Gastroesophageal sphincter (tissue), 4 donors: ENCODE results near the gene RAET1E. TPM values are rescaled to one million over a fixed set of nuclear protein-coding genes. Genes with fewer than 3 reads are reported as not detected.
A peak's percentile ranks its signal among the peaks of the same experiment; 100 is the strongest.

Experiments
- ATAC-seq: fragments of 150-250 bp; one replicate; pipeline ENCODE4 v1.9.1; 2016; ENCODE audit warnings: mild to moderate bottlenecking, moderate library complexity
- H3K27ac ChIP-seq, 4 donors: fragments of 200-600 bp; sonication (generic) in 3 of 4; 1 replicate in 3 of 4; 2 replicates in 1 of 4; pipeline ENCODE4 v1.5.1; 2016 to 2019
- H3K27me3 ChIP-seq: fragments of 200-600 bp; sonication (generic); one replicate; pipeline ENCODE4 v1.5.1; 2019
- H3K36me3 ChIP-seq, 2 donors: fragments of 200-600 bp; sonication (generic); one replicate each; pipeline ENCODE4 v1.5.1; 2019; ENCODE audit warnings: control low read depth in 1 of 2
- H3K4me1 ChIP-seq, 3 donors: fragments of 200-600 bp; sonication (generic); 1 replicate in 2 of 3; 2 replicates in 1 of 3; pipeline ENCODE4 v1.5.1; 2016 to 2019; ENCODE audit warnings: control low read depth in 2 of 3
- H3K4me3 ChIP-seq, 2 donors: fragments of 200-600 bp; sonication (generic); one replicate each; pipeline ENCODE4 v1.5.1; 2019; ENCODE audit warnings: mild to moderate bottlenecking in 1 of 2, moderate library complexity in 1 of 2
- H3K9me3 ChIP-seq, 3 donors: fragments of 200-600 bp; sonication (generic); one replicate each; pipeline ENCODE4 v1.5.1; 2017 to 2019; ENCODE audit warnings: control low read depth in 2 of 3
- CTCF ChIP-seq, 4 experiments: fragments of 200-600 bp in 2 of 4; fragments of 450-650 bp in 2 of 4; sonication (generic) in 1 of 4; IDR thresholded peaks; one replicate each; pipeline ENCODE4 v1.5.1; 2017 to 2019; ENCODE audit warnings: antibody characterized with exemption in 4 of 4, mild to moderate bottlenecking in 2 of 4, moderate library complexity in 2 of 4
- EP300 ChIP-seq: sonication (generic); formaldehyde crosslinking; IDR thresholded peaks from one replicate; pipeline ENCODE4 v1.6.1; 2017; ENCODE audit warnings: antibody characterized with exemption, mild to moderate bottlenecking
- POLR2A ChIP-seq, 2 donors: fragments of 450-650 bp; IDR thresholded peaks; one replicate each; pipeline ENCODE4 v1.6.1; 2017; ENCODE audit warnings: antibody characterized with exemption in 2 of 2, mild to moderate bottlenecking in 2 of 2, moderate library complexity in 1 of 2
- POLR2AphosphoS5 ChIP-seq: sonication (generic); formaldehyde crosslinking; IDR thresholded peaks from one replicate; pipeline ENCODE4 v1.6.1; 2017; ENCODE audit warnings: antibody characterized with exemption
- WGBS, 2 donors: methylation state at CpG; one replicate each; pipeline ENCODE4 v1.1.5; 2018; ENCODE audit warnings: low coverage in 1 of 2; 5-methylcytosine and 5-hydroxymethylcytosine counted together
- total RNA-seq, 4 donors: library from RNA; depleted of rRNA; stranded (reverse); fragments of >200 nt; gene quantifications; one replicate each; pipeline ENCODE4 v1.1.0, GENCODE V29; 2016

The RAET1E gene
- total RNA-seq, 4 donors from 2014 or later: 0.69 TPM; not detected in 3

GRCh38 chr6:149925974-149926777, 28.3 kb upstream of the RAET1E start:
- peak; percentile 85 for ATAC-seq
- Histone ChIP-seq H3K27ac (peak overlapping the region in 3 of 4 donors; percentile 27 to 75 (median 28)), H3K4me1 (peaks cover 0 to 35% (median 17%) of the 10 kb centered on the region in 3 donors), H3K27me3 (peaks cover 28% of the 10 kb centered on the region), H3K9me3 (no peaks in the 10 kb centered on the region), H3K4me3 (peak overlapping the region; percentile 52 to 55), H3K36me3 (no peaks in the 10 kb centered on the region)
- WGBS, 2 donors: 10 to 29% methylated on average over 2 to 12 of the region's 31 CpGs
- TF ChIP-seq CTCF (IDR thresholded peaks at IDR 0.05) (peak in 3 of 4 experiments; percentile 98 to 99 (median 98)), POLR2AphosphoS5 (no peak)

- Histone ChIP-seq H3K9me3 (no peaks in the 10 kb centered on the region), H3K27me3 (peaks cover 21% of the 10 kb centered on the region), H3K4me3 (peak overlapping the region; percentile 52 to 55), H3K27ac (peak overlapping the region in 3 of 4 donors; percentile 27 to 75 (median 28)), H3K4me1 (peaks cover 0 to 35% (median 17%) of the 10 kb centered on the region in 3 donors), H3K36me3 (no peaks in the 10 kb centered on the region)
- TF ChIP-seq POLR2A (IDR thresholded peaks at IDR 0.05): no peak
- TF ChIP-seq EP300: no peak
- TF ChIP-seq CTCF (IDR thresholded peaks at IDR 0.05): no peak
- no peak for TF ChIP-seq POLR2AphosphoS5
- peak; percentile 20 for ATAC-seq
- WGBS, 2 donors: 17% methylated on average over 1 of the region's 34 CpGs; no CpG with 5 or more reads in 1 of the 2 donors
Measured at GRCh38 chr6:149925253-149925973, 27.5 kb upstream of the RAET1E start.

- H3K36me3 ChIP-seq: no peaks in the 10 kb centered on the region
- H3K27me3 ChIP-seq: peaks cover 16% of the 10 kb centered on the region
- WGBS, 2 donors: no CpG with 5 or more reads among the region's 4 CpGs
- no peak overlapping the region for H3K4me3 ChIP-seq
- TF ChIP-seq POLR2A (IDR thresholded peaks at IDR 0.05) (no peak), POLR2AphosphoS5 (no peak), CTCF (IDR thresholded peaks at IDR 0.05) (no peak), EP300 (no peak)
- no peaks in the 10 kb centered on the region for H3K9me3 ChIP-seq
- no peak for ATAC-seq
- H3K4me1 ChIP-seq: peaks cover 0 to 35% (median 17%) of the 10 kb centered on the region in 3 donors
- no peak overlapping the region for H3K27ac ChIP-seq
Measured at GRCh38 chr6:149924933-149925252, 27.0 kb upstream of the RAET1E start.

- H3K27me3 ChIP-seq: peaks cover 10% of the 10 kb centered on the region
- H3K36me3 ChIP-seq: no peaks in the 10 kb centered on the region
- H3K4me1 ChIP-seq: peaks cover 0 to 35% (median 17%) of the 10 kb centered on the region in 3 donors
- 68% methylated on average over 3 of the region's 9 CpGs; no CpG with 5 or more reads in 1 of the 2 donors for WGBS, 2 donors
- TF ChIP-seq POLR2AphosphoS5 (no peak), CTCF (IDR thresholded peaks at IDR 0.05) (no peak), POLR2A (IDR thresholded peaks at IDR 0.05) (no peak), EP300 (no peak)
- no peak overlapping the region for H3K27ac ChIP-seq
- H3K4me3 ChIP-seq: no peak overlapping the region
- ATAC-seq: no peak
- no peaks in the 10 kb centered on the region for H3K9me3 ChIP-seq
Measured at GRCh38 chr6:149924206-149924932, 26.5 kb upstream of the RAET1E start.
